ENCODE measurements around the gene DYTN. TPM values are rescaled to one million over a fixed set of nuclear protein-coding genes. Genes with fewer than 3 reads are reported as not detected.
"Not testable (repeated sequence)": the region's sequence is repeated elsewhere in the genome, so short reads cannot be mapped to it uniquely, and the experiment has no call there.

The DYTN gene
- total RNA-seq, 5 donors from 2014 or later (not counting 1 experiment from before 2014, with no cell fraction given): not detected

DNA sequence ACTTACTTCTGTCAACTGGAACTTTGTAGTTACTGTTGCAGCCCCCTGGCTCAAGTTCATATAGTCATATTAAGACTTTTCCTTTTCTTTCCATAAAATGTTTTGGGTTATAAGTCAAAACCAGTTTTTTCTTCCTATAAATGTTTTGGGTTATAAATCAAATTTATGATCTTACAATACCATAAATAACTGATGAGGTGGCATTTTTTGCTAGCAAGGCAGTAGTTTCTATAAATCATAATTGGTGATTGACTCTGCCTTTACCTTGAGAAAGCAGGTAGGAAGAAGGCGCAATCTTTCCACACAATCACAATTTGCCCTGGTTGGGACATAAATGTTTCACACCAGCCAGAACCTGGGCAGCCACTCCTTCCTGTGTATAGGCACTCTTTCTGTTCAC, 5.1 kb upstream of the DYTN start:
- H3K4me1 ChIP-seq (ENCODE audit: control insufficient read depth in 1 of 2, extremely low read depth in 1 of 2, insufficient read depth in 2 of 2, low read length in 2 of 2): no peaks in the 10 kb centered on the region
- peaks cover 29 to 36% of the 10 kb centered on the region in 2 donors for H3K27me3 Mint-ChIP-seq
- no peaks in the 10 kb centered on the region for H3K36me3 Mint-ChIP-seq
- DNase-seq (no peak), ATAC-seq (replicated peaks in 1 of 4) (no peak)
- no peak overlapping the region for H3K4me3 Mint-ChIP-seq
- H3K27ac Mint-ChIP-seq: no peak overlapping the region
- peaks cover 0 to 10% (median 3%) of the 10 kb centered on the region in 3 donors for H3K9me3 Mint-ChIP-seq
- H3K27ac ChIP-seq (ENCODE audit: low read length): no peak overlapping the region
- WGBS (ENCODE audit: insufficient coverage): 100% methylated on average over 1 of the region's 1 CpG
- ChIA-PET POLR2A (no interaction called here), CTCF (no interaction called here)
- H3K4me1 Mint-ChIP-seq: no peaks in the 10 kb centered on the region
- H3K27me3 ChIP-seq (replicated peaks in 1 of 2; ENCODE audit: control insufficient read depth in 2 of 2, extremely low read depth in 1 of 2, insufficient read depth in 2 of 2, low read length in 1 of 2): peaks cover under 1 to 3% of the 10 kb centered on the region in 2 experiments
- no peaks in the 10 kb centered on the region for H3K36me3 ChIP-seq (ENCODE audit: control insufficient read depth in 2 of 2, extremely low read depth in 1 of 2, insufficient read depth in 1 of 2, low read length in 1 of 2)
- no peak overlapping the region for H3K4me3 ChIP-seq (ENCODE audit: control insufficient read depth in 1 of 2, extremely low read depth in 1 of 2, low read length in 1 of 2)
- no peaks in the 10 kb centered on the region for H3K9me3 ChIP-seq

DNA sequence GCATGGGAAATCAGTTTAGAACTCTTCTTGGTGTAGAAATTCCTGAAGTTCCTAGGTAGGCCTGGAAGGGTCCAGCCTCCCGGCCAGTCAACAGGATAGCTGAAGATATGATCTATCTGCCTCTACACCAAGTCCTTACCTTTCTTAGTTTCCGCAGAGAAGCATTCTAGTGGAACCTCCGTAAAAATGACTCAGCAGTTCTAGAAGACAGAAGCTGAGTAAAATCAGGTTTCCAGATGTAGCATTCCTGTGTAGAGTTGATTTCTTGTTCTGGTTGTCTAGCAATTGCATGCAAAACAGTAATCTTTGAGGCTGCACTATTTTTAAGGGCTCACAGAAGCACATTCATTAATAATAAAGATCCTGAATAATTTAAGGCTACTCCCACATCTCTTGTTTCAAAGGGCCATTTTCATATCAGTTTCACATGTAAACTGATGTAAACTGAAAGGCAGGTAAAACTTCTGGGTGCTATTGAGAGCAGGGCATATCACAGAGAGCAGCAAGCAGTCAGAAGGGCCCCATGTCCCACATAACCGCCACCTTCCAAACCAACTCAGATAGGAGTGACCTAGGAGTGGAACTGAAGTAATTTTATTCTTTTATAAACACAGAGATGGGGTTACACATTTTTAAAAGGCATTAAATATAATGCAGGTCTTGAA, 3.2 kb upstream of the DYTN start:
- Histone ChIP-seq H3K4me3 (ENCODE audit: control insufficient read depth in 1 of 2, extremely low read depth in 1 of 2, low read length in 1 of 2) (no peak overlapping the region), H3K27ac (ENCODE audit: low read length) (no peak overlapping the region), H3K9me3 (no peaks in the 10 kb centered on the region), H3K36me3 (ENCODE audit: control insufficient read depth in 2 of 2, extremely low read depth in 1 of 2, insufficient read depth in 1 of 2, low read length in 1 of 2) (no peaks in the 10 kb centered on the region), H3K27me3 (replicated peaks in 1 of 2; ENCODE audit: control insufficient read depth in 2 of 2, extremely low read depth in 1 of 2, insufficient read depth in 2 of 2, low read length in 1 of 2) (peaks cover 0 to 3% of the 10 kb centered on the region in 2 experiments), H3K4me1 (ENCODE audit: control insufficient read depth in 1 of 2, extremely low read depth in 1 of 2, insufficient read depth in 2 of 2, low read length in 2 of 2) (no peaks in the 10 kb centered on the region)
- 36% methylated on average over 2 of the region's 4 CpGs for WGBS (ENCODE audit: insufficient coverage)
- no peak for DNase-seq
- Mint-ChIP-seq H3K27ac (no peak overlapping the region), H3K4me1 (no peaks in the 10 kb centered on the region), H3K9me3 (peaks cover 0 to 10% (median 3%) of the 10 kb centered on the region in 3 donors), H3K27me3 (peaks cover 25 to 33% of the 10 kb centered on the region in 2 donors), H3K36me3 (no peaks in the 10 kb centered on the region), H3K4me3 (no peak overlapping the region)
- ChIA-PET CTCF (no interaction called here), POLR2A (no interaction called here)
- ATAC-seq (replicated peaks in 1 of 4): no peak

DNA sequence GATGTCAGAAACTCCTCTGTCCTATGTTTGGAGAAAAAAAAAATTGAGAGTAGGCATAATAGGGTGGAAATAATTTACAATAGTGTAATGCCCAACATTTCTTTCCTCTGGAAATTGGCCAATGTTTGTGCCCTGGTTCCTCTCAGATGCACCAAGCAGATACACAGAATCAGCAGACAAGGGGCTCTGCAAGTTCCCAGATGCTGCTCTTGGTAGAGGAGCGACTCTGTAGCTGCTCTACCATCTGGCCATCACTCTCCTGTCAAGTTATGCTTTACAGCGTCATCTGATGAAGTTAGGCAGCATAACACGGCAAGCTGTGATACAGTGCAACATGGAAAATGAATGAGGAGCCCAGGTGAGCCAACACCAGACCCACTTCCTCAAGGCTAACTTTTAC, 1.6 kb downstream of the DYTN start:
- Mint-ChIP-seq H3K4me3 (no peak overlapping the region), H3K27me3 (peaks cover 20 to 21% of the 10 kb centered on the region in 2 donors), H3K4me1 (no peaks in the 10 kb centered on the region), H3K36me3 (no peaks in the 10 kb centered on the region), H3K9me3 (peaks cover 0 to 6% (median 0%) of the 10 kb centered on the region in 3 donors), H3K27ac (no peak overlapping the region)
- ChIA-PET CTCF (no interaction called here), POLR2A (no interaction called here)
- H3K27me3 ChIP-seq (replicated peaks in 1 of 2; ENCODE audit: control insufficient read depth in 2 of 2, extremely low read depth in 1 of 2, insufficient read depth in 2 of 2, low read length in 1 of 2): peaks cover 0 to 3% of the 10 kb centered on the region in 2 experiments
- no peaks in the 10 kb centered on the region for H3K36me3 ChIP-seq (ENCODE audit: control insufficient read depth in 2 of 2, extremely low read depth in 1 of 2, insufficient read depth in 1 of 2, low read length in 1 of 2)
- no peaks in the 10 kb centered on the region for H3K4me1 ChIP-seq (ENCODE audit: control insufficient read depth in 1 of 2, extremely low read depth in 1 of 2, insufficient read depth in 2 of 2, low read length in 2 of 2)
- H3K4me3 ChIP-seq (ENCODE audit: control insufficient read depth in 1 of 2, extremely low read depth in 1 of 2, low read length in 1 of 2): no peak overlapping the region
- no peak for ATAC-seq (replicated peaks in 1 of 4)
- H3K9me3 ChIP-seq: no peaks in the 10 kb centered on the region
- DNase-seq: no peak
- H3K27ac ChIP-seq (ENCODE audit: low read length): no peak overlapping the region
- WGBS (ENCODE audit: insufficient coverage): no CpG with 5 or more reads among the region's 3 CpGs

DNA sequence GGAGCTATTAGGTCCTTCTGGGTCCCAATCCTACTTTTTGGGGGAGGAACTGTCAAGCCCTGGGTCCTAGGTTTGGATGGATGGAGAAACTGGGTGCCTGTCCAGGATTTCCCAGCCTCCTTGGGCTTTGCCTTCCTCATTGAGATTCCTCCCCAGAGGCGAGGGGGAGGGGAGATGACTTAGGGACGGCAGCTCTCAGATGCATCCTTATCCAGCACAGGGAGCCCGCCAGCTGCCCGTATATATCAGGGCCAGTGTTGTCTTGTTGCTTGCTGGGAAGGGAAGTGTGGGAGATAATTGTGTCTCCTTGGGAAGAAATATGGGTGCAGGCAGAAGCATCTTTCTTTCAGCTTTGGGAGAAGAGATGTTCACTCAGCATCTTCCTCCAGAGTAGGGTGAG, 3.0 kb downstream of the DYTN start:
- H3K36me3 ChIP-seq (ENCODE audit: control insufficient read depth in 2 of 2, extremely low read depth in 1 of 2, insufficient read depth in 1 of 2, low read length in 1 of 2); H3K9me3 Mint-ChIP-seq; H3K27ac Mint-ChIP-seq; CTCF ChIA-PET; H3K4me3 Mint-ChIP-seq; H3K27me3 ChIP-seq (replicated peaks in 1 of 2; ENCODE audit: control insufficient read depth in 2 of 2, extremely low read depth in 1 of 2, insufficient read depth in 2 of 2, low read length in 1 of 2); POLR2A ChIA-PET; DNase-seq; H3K4me1 ChIP-seq (ENCODE audit: control insufficient read depth in 1 of 2, extremely low read depth in 1 of 2, insufficient read depth in 2 of 2, low read length in 2 of 2); H3K4me1 Mint-ChIP-seq; ATAC-seq (replicated peaks in 1 of 4); H3K9me3 ChIP-seq; H3K4me3 ChIP-seq (ENCODE audit: control insufficient read depth in 1 of 2, extremely low read depth in 1 of 2, low read length in 1 of 2); H3K27ac ChIP-seq (ENCODE audit: low read length); H3K36me3 Mint-ChIP-seq: not testable (repeated sequence)
- peaks cover 18 to 20% of the 10 kb centered on the region in 2 donors for H3K27me3 Mint-ChIP-seq
- 84% methylated on average over 2 of the region's 4 CpGs for WGBS (ENCODE audit: insufficient coverage)

DNA sequence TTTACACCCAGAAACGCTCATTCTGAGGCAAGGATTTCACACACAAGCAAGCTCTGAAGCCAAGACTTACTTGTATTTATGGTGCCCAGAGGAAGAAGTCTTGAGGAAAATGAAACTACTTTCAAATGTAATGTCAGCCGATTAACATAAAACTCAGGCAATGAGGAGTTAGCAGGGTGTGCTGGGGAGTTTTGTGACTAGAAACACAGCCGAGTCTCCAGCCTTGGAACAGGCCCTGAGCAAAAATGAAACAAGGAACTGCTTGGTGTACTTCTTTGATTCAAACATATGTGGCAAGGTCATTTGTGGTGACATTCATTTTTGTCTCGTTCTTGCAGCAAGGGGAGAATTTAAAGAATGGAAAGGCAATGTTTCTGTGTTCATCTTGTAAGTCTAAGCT, 4.5 kb downstream of the DYTN start:
- Histone ChIP-seq H3K27ac (ENCODE audit: low read length) (no peak overlapping the region), H3K4me1 (ENCODE audit: control insufficient read depth in 1 of 2, extremely low read depth in 1 of 2, insufficient read depth in 2 of 2, low read length in 2 of 2) (no peaks in the 10 kb centered on the region), H3K36me3 (ENCODE audit: control insufficient read depth in 2 of 2, extremely low read depth in 1 of 2, insufficient read depth in 1 of 2, low read length in 1 of 2) (no peaks in the 10 kb centered on the region), H3K27me3 (replicated peaks in 1 of 2; ENCODE audit: control insufficient read depth in 2 of 2, extremely low read depth in 1 of 2, insufficient read depth in 2 of 2, low read length in 1 of 2) (no peaks in the 10 kb centered on the region), H3K9me3 (no peaks in the 10 kb centered on the region), H3K4me3 (ENCODE audit: control insufficient read depth in 1 of 2, extremely low read depth in 1 of 2, low read length in 1 of 2) (no peak overlapping the region)
- no peak overlapping the region for H3K27ac Mint-ChIP-seq
- H3K4me1 Mint-ChIP-seq: no peaks in the 10 kb centered on the region
- no peak overlapping the region for H3K4me3 Mint-ChIP-seq
- no peak for DNase-seq
- H3K36me3 Mint-ChIP-seq: no peaks in the 10 kb centered on the region
- ChIA-PET CTCF (interaction anchor here in 1 of 2 donors (0.8 kb wide), 1 partner anchor 19 kb away, joined by 5 read pairs; no protein-coding TSS in a partner anchor), POLR2A (no interaction called here)
- peaks cover 0 to under 1% (median 0%) of the 10 kb centered on the region in 3 donors for H3K9me3 Mint-ChIP-seq
- ATAC-seq (replicated peaks in 1 of 4): no peak
- H3K27me3 Mint-ChIP-seq: peaks cover 10 to 17% of the 10 kb centered on the region in 2 donors
- 39% methylated on average over 2 of the region's 4 CpGs for WGBS (ENCODE audit: insufficient coverage)

DNA sequence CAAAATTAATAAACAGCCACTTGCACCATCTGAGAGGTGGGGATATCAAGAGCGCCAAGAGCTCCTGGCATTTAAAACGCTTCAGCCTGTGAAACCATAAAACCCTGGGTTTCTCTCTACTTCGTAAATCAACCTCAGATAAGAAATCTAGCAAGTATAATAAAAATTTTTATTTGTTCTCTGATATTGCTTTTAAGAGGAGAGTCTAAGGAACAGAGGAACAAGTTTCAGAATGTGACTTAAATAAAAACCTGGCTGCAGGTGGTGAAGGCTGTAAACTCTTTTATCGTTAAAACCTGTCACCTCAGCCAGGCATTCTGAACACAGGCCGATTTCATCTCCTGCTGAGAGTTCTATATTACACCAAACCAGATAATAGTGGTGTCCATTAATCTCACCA, 9.9 kb downstream of the DYTN start:
- Mint-ChIP-seq H3K9me3 (no peaks in the 10 kb centered on the region), H3K36me3 (no peaks in the 10 kb centered on the region), H3K4me1 (no peaks in the 10 kb centered on the region), H3K27ac (no peak overlapping the region), H3K27me3 (peaks cover 3 to 4% of the 10 kb centered on the region in 2 donors), H3K4me3 (no peak overlapping the region)
- Histone ChIP-seq H3K4me1 (ENCODE audit: control insufficient read depth in 1 of 2, extremely low read depth in 1 of 2, insufficient read depth in 2 of 2, low read length in 2 of 2) (no peaks in the 10 kb centered on the region), H3K36me3 (ENCODE audit: control insufficient read depth in 2 of 2, extremely low read depth in 1 of 2, insufficient read depth in 1 of 2, low read length in 1 of 2) (no peaks in the 10 kb centered on the region), H3K27me3 (replicated peaks in 1 of 2; ENCODE audit: control insufficient read depth in 2 of 2, extremely low read depth in 1 of 2, insufficient read depth in 2 of 2, low read length in 1 of 2) (no peaks in the 10 kb centered on the region), H3K9me3 (no peaks in the 10 kb centered on the region), H3K27ac (ENCODE audit: low read length) (no peak overlapping the region), H3K4me3 (ENCODE audit: control insufficient read depth in 1 of 2, extremely low read depth in 1 of 2, low read length in 1 of 2) (no peak overlapping the region)
- ChIA-PET CTCF (interaction anchor here in 1 of 2 donors (0.6 to 0.9 kb wide), 2 partner anchors 10 to 223 kb away, joined by 3 to 4 read pairs; no protein-coding TSS in a partner anchor), POLR2A (no interaction called here)
- ATAC-seq (replicated peaks in 1 of 4): no peak
- DNase-seq: no peak
- no CpG with 5 or more reads among the region's 5 CpGs for WGBS (ENCODE audit: insufficient coverage)

All from T-cell (primary cell).